ENCODE measurements around the gene XRCC3. TPM values are rescaled to one million over a fixed set of nuclear protein-coding genes. Genes with fewer than 3 reads are reported as not detected.

Gene XRCC3
- total and polyA plus RNA-seq, 7 donors: 1.8 to 15.7 (median 3.6) TPM

GRCh38 chr14:103676881-103677675 lies 38.2 kb downstream of the XRCC3 start:
- intact Hi-C loops (cut with DNase I): loop anchor here (1.0 kb wide), 1 partner anchor 23 kb away; no protein-coding TSS in a partner anchor
- WGBS, 2 donors: 83 to 92% methylated on average over 16 of the region's 16 CpGs
- Histone ChIP-seq H3K27ac (no peak overlapping the region), H3K27me3 (no peaks in the 10 kb centered on the region), H3K4me3 (no peak overlapping the region), H3K36me3 (peaks cover 53 to 100% (median 92%) of the 10 kb centered on the region in 4 donors), H3K4me1 (peaks cover 0 to 13% (median 2%) of the 10 kb centered on the region in 4 donors), H3K9me3 (no peaks in the 10 kb centered on the region)
- no peak for DNase-seq
- TF ChIP-seq POLR2A (IDR thresholded peaks at IDR 0.05): no peak
- no peak for TF ChIP-seq EP300 (IDR thresholded peaks at IDR 0.05)
- TF ChIP-seq CTCF (IDR thresholded peaks at IDR 0.05): no peak
- TF ChIP-seq POLR2AphosphoS5 (IDR thresholded peaks at IDR 0.05): no peak

GRCh38 chr14:103675957-103676356 lies 39.3 kb downstream of the XRCC3 start:
- Histone ChIP-seq H3K4me1 (peaks cover 0 to 13% (median 2%) of the 10 kb centered on the region in 4 donors), H3K4me3 (no peak overlapping the region), H3K36me3 (peaks cover 62 to 100% (median 93%) of the 10 kb centered on the region in 4 donors), H3K27ac (no peak overlapping the region), H3K9me3 (no peaks in the 10 kb centered on the region), H3K27me3 (no peaks in the 10 kb centered on the region)
- intact Hi-C loops (cut with DNase I): no loop called here
- no peak for TF ChIP-seq POLR2AphosphoS5 (IDR thresholded peaks at IDR 0.05)
- no peak for TF ChIP-seq EP300 (IDR thresholded peaks at IDR 0.05)
- no peak for TF ChIP-seq CTCF (IDR thresholded peaks at IDR 0.05)
- no peak for TF ChIP-seq POLR2A (IDR thresholded peaks at IDR 0.05)
- 97 to 98% methylated on average over 8 of the region's 8 CpGs for WGBS, 2 donors
- DNase-seq: no peak

GRCh38 chr14:103671911-103672310 lies 43.3 kb downstream of the XRCC3 start:
- H3K4me3 ChIP-seq: no peak overlapping the region
- 94 to 96% methylated on average over 4 of the region's 4 CpGs for WGBS, 2 donors
- H3K36me3 ChIP-seq: peaks cover 50 to 100% (median 86%) of the 10 kb centered on the region in 4 donors
- DNase-seq: no peak
- no peaks in the 10 kb centered on the region for H3K4me1 ChIP-seq
- H3K9me3 ChIP-seq: no peaks in the 10 kb centered on the region
- no peaks in the 10 kb centered on the region for H3K27me3 ChIP-seq
- H3K27ac ChIP-seq: no peak overlapping the region
- intact Hi-C loops (cut with DNase I): no loop called here
- TF ChIP-seq POLR2AphosphoS5 (IDR thresholded peaks at IDR 0.05) (no peak), CTCF (IDR thresholded peaks at IDR 0.05) (no peak), EP300 (IDR thresholded peaks at IDR 0.05) (no peak), POLR2A (IDR thresholded peaks at IDR 0.05) (no peak)

GRCh38 chr14:103669370-103669769 lies 45.9 kb downstream of the XRCC3 start:
- WGBS, 2 donors: 96 to 99% methylated on average over 2 of the region's 2 CpGs
- Histone ChIP-seq H3K9me3 (no peaks in the 10 kb centered on the region), H3K36me3 (peaks cover 32 to 96% (median 65%) of the 10 kb centered on the region in 4 donors), H3K4me3 (no peak overlapping the region), H3K4me1 (peaks cover 0 to 5% (median 2%) of the 10 kb centered on the region in 4 donors), H3K27me3 (no peaks in the 10 kb centered on the region), H3K27ac (no peak overlapping the region)
- TF ChIP-seq POLR2AphosphoS5 (IDR thresholded peaks at IDR 0.05): no peak
- no peak for TF ChIP-seq POLR2A (IDR thresholded peaks at IDR 0.05)
- TF ChIP-seq CTCF (IDR thresholded peaks at IDR 0.05): no peak
- no peak for TF ChIP-seq EP300 (IDR thresholded peaks at IDR 0.05)
- intact Hi-C loops (cut with DNase I): no loop called here
- DNase-seq: no peak

Measured in sigmoid colon (tissue), 7 donors.